NCI-H526 (cell line): ENCODE measurements around the gene COQ9.

Source experiments
- DNase-seq, 2 experiments: peaks; one replicate each; lab custom pipeline; 2025; lab: John Stamatoyannopoulos, UW

The COQ9 gene

GRCh38 chr16:57510016-57510871 is 63.0 kb downstream of the COQ9 start:
- no peak for DNase-seq
